ENCODE measurements around the gene MAGI3.

- TF ChIP-seq CTCF (IDR thresholded peaks at IDR 0.05) (no peak), POLR2A (IDR thresholded peaks at IDR 0.05) (no peak)
These were observed 118.2 kb downstream of the MAGI3 start for GRCh38 chr1:113508364-113509164.
